Stimulated activated CD4-positive, alpha-beta T cell treated with anti-CD3 and anti-CD28 coated beads, TNF-alpha, amount 100 ng/mL, for 1 hour (primary cell): ENCODE data around the gene CCR6.

Experiments
- DNase-seq, 3 donors: peaks; one replicate each; pipeline ENCODE4 v3.0.0-alpha.2; 2020; ENCODE audit warnings: low read depth in 3 of 3, low spot score in 1 of 3

CCR6 gene

DNA sequence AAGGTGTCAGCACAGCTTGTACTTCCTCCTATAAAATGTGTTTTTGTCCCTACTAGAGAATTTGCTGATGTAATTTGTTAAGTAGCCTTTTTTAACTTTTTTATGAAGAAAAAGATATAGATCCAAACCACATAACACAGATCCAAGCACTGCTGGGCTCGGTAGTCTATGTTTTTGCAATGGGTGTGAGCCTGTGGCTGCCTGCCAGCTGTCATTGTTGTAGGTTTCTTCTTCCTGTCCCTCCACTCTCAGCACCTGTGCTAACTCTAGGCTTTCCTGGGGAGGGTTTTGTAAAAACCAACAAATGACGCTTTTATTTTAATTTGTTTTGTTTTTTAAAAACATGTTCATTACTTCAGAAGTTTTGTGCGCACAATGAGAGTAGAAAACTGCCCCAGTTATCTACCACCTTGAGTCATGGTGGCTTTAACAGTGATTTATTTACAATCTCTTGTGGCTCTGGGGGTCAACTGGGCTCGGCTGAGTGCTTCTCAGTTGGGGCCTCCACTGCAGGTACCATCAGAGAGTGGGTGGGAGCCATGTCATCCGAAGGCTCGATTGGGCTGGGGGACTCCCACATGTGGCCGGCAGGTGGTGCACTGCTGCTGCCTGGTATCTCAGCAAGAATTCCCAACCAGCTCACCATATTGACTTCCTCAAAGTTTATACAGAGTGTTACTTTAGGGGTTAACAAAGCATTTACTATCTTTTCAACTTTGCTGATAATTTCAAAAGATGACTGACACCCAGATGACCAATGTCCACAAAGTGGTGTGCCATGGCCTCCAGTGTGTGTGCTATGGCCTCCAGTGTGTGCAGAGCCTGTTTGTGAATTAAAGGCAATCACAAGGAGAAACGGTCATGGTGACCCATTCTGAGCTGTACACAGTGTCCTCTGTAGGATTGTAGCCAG is 3.0 kb upstream of the CCR6 start:
- DNase-seq = no peak

DNA sequence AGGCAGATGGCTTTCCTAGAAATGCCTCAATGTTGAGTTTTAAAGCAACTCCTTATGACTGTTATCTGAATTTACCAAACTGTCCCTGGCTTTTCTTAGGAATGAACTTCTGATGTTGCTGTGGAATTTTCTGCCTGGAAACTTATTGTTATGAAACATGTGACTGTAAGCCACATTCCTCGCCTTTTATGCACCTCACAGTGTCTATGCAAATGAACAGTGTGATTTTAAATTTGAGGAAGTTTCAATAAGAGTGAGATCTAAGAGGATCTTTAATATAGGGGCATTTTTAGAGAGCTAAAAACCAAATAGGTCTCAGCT is 2.4 kb upstream of the CCR6 start:
- DNase-seq = no peak

DNA sequence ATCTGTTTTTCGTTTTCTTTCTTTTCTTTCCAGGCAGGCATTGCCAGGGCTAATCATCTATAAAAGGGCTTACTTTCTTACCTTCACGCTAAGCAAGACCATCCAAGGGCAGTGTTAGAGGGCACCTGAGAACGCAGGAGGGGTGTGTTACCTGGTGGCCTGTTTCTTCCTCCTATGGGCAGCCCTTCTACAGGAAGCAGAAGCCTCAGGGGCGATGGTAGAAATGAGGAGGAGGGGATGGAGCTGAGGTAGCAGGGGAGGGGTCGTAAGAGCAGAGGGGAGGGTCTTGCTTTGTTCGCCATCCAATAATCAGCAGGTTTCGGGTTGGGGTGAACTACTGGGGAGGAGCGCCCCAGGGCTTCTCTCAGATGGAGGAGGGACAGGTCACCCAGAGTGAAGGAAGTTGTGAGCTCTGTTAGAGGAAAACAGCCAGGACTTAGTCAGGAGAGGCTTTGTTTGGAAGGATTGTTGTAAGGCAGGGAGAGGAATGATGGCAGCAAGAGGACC is 1.5 kb upstream of the CCR6 start:
- no peak for DNase-seq

DNA sequence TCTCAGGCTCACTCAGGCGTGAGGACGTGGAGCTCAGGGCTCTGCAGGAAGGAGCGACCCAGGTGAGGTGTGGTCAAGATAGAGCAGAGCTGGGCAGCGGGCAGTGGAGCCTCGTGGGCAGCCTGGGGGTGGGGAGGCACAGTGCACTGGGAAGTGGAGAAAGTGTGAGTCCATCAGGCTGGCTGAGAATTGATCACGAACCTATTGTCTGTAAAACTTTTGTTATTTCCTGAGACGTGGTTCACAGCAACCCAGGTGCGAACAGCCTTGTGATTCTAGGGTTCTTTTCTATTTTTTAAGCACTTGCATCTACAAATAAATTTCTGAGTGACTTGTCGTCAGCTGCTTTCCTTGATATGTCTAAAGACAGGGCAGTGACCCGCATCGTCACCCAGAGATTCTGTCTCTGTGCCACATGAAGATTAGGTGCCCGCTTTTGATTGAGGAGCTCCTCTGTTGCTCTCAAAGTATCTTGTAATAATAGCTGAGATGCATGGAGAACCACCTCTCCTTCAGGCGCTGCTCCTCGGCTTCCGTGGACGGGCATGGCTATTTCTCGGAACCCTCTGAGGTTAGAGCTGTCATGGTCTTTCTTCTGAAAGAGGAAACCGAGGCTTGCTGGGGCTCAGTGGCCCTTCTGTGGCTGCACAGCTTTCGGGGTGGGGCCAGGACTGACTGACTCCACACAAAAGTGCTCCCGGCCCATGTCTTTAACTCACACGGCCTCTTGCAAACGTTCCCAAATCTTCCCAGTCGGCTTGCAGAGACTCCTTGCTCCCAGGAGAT is 662 bp upstream of the CCR6 start:
- DNase-seq = no peak

DNA sequence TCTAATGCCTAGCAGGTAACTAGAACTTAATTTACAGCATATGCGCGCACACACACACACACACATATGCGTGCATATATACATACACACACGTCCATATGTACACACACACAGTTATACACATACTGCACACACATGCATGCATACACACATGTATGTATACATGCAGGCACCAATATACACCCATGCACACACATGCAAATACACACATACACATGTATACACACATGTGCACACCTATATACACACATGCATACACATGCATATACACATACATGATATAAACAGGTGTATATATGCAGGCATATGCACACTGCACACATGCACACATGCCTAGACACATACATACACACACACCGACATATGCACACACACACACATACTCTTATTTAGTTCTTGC is 1.9 kb downstream of the CCR6 start:
- no peak for DNase-seq

DNA sequence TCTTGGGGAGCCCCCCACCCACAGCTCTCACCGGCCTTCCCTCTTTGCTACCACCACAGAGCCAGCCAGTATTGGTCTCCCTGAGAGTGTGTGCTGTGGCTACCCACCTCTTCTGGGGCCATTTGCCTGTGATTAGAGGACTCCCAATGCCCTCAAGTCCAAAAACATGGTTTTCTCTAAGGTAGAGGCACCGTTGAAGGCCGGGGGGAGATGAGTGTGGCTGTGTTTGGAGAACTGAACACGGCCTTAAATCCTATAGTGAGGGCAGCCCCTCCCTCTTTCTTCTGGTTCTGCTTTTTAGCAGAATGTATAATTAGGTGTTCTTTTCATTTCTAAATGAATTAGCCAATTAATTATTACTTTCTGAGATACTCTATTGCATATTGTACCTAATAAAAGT is 2.5 kb downstream of the CCR6 start:
- DNase-seq = no peak

DNA sequence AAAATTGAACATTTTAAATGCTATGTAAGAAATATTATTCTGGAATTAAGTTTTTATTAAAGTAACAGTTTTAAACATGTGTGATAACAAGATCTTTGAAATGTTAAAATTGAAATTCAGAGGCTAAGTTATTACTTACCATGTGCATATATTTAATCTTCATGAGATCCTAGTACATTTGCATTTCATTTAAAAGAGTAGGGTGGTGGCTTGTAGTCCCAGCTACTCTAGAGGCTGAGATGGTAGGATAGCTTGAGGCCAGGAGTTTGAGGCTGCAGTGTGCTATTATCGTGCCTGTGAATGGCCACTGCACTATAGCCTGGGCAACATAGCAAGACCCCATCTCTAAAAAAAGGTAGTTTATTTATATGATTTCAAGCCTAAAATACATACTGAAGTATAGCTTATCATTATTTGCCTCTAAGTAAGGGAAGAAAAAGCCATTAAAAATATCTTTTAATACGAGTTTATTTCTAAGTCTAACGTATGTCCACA is 3.0 kb downstream of the CCR6 start:
- DNase-seq = no peak

DNA sequence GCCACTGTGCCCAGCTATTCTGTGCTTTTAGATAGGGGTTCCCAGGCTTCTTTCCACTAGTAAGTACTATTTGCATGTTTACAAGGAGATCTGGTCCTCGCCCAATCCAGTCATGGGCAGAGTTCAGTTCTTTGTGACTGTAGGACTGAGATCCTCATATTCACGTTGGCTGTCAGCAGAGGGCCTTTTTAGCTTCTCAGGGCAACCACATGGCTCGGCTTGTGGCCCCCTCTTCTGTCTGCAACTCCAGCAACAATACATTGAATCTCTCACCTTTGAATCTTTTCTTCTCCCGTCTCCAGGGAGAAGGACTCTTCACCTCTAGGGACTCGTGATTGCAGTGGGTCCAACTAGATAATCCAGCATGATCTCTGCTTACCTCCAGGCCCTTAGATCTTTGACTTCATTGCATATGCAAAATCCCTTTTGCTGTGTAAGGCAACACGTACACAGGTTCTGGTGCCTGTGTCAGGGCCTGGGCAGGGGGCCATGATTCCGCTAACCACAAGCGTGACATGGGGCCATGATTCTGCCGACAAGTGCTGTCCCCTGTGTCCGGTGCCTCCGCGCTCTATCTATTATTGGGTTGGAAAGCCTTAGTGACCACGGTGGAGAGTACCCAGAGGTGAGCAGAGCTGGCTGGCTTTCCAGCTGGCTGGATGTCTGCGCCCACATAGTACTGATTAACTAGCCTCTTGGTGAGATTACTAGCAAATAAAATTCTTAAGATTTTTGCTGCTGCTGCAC is 5.1 kb downstream of the CCR6 start:
- DNase-seq = no peak

DNA sequence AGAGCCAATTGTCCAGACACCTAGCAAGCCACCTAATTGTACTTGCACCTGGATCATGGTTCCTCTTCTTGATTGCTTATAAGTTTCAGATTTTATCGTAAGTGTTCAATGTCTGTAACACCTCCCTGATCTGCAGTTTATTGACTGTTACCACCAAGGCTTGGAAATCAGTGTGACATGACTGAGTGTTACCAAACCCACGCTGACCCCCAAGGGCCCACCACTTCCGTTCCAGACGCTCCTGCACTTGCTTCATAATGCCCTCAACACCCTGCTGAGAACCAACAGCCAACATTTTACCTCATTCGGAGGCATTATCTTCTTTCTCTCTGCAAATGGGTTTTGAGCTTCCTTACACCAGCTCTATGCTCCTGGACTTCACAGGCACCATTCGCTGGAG is 6.3 kb downstream of the CCR6 start:
- DNase-seq = no peak

DNA sequence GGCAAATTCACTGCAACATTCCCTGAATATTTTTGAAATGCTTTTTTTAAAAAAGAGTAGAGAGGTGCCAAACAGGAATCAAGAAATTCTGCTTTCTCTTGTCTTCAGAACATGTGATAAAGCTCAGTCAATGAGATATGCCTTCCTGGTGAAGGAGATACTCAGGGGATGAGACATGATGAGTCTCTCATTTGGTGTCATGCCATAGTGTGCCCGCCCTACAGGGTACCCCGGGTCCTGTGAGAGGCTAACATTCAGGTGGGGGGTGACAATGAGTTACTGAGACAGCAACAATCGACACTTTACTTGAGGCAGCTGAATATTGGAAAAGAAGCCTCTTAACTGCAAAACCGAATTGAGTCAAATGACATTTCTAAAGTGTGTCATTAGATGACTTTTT is 6.7 kb downstream of the CCR6 start:
- DNase-seq = no peak

DNA sequence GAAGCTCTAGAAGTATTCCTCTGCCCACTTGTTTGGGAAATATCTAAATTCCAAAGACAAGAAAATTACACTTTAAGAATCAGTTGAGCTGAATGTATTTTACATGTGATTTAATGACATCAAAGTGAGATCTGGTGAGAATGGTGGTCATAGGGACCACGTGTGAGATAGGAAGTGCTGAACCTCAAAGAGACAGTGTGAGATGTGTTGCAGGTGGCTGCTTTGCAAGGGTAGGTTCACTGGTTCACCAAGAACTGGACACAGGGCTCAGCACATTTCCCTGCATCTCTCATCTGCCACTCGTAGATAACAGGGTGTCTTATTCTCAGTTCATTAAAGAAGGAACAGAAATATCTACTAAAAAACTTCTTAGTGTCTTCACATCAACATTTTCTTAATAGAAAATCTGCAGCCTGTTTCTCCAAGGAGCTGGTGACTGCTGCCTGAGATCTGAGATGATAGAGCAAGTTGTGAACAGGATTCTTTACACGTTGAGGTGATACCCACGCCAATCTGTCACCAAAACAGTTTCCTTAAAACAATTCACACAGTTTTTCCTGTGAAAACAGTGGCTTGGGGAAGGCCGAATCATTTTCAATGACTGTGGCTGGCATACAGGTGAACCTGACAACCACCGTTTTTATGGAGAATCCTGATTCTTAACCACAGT is 7.2 kb downstream of the CCR6 start:
- DNase-seq = no peak

DNA sequence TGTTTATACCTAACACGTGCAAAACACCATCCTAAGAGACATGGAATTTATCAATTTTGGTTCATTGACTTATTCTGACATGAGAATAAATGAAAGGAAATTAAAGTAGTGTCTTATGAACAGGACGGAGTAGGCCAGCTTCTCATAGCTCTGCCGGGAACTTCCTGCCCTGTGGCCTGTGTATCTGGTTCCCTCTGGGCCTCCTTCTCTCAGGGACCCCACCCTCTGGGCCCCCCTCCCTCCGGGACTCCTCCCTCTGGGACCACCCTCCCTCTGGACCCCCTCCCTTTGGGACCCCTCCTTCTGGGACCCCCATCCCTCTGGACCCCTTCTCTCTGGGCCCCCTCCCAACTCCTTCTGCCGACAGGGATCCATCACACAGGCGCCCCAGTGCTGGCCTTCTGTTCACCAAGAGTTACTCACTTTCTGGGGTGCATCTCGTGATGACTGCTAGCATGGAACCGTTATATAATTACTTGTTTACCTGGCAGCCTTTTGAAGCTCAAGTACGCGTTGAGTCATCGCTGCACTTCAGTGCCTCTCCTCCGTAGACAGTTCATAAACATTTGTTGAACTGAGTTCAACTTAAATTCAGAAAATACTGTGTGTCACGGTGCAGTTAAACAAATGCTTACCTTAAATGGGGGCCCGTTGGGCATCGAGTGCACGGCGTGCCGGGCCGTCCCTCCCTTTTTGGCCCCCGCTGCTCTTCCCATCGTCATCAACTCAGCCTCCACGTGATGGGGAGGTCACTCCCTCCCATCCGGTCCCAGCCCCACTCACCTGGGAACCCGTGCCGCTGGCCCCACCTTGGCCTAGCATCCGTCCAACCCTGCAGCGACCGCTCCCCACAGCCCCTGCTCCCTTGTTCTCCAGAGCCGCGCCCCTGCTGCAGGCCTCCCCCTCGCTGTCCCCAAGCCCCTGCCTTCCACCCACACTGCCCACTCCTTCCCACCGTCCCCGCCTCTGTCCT is 8.1 kb downstream of the CCR6 start:
- DNase-seq = no peak

DNA sequence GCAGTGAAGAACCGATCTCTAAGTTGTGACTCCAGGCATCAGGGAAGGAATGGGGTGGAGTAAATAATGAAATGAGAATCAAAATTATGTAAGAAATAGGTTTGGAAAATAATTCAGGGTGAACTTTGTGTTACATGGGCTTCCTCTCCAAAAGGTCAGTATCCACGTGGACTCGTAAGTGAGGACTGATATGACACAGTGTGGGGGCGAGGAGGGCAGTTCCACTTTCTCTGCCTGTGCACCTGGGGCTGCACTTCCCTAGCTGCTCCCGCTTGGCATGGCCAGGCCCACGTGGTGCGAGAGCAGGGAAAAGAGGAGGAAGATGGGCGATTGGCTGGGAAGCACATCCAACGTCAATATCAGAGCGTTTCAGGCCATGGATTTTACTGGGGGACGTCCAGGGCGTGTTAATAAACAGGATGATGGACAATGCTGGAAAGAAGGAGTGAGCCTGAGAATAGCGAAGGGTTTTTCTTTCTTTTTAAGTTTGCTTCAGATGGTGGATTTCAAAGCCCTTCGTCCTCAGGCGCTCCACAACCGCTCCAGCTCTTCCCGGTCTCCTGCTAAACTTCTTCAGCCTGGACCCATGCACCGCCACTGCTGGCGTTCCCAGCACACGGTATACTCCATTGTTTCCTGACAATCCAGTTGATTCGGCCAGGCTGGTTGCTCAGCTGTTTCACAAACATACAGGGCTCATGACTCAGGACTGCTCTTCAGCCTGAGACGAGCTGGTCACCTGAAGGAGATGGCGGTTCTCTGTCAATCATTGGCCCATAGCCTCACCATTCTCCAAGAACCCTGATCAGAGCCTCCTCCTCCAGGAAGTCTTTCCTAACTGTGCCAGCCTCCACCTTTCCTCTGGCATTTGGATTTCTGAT is 11.8 kb downstream of the CCR6 start:
- DNase-seq = no peak

DNA sequence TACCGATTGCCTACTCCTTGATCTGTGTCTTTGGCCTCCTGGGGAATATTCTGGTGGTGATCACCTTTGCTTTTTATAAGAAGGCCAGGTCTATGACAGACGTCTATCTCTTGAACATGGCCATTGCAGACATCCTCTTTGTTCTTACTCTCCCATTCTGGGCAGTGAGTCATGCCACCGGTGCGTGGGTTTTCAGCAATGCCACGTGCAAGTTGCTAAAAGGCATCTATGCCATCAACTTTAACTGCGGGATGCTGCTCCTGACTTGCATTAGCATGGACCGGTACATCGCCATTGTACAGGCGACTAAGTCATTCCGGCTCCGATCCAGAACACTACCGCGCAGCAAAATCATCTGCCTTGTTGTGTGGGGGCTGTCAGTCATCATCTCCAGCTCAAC is 13.5 kb downstream of the CCR6 start:
- DNase-seq = no peak

DNA sequence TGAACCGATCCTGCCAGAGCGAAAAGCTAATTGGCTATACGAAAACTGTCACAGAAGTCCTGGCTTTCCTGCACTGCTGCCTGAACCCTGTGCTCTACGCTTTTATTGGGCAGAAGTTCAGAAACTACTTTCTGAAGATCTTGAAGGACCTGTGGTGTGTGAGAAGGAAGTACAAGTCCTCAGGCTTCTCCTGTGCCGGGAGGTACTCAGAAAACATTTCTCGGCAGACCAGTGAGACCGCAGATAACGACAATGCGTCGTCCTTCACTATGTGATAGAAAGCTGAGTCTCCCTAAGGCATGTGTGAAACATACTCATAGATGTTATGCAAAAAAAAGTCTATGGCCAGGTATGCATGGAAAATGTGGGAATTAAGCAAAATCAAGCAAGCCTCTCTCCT is 14.2 kb downstream of the CCR6 start:
- no peak for DNase-seq

DNA sequence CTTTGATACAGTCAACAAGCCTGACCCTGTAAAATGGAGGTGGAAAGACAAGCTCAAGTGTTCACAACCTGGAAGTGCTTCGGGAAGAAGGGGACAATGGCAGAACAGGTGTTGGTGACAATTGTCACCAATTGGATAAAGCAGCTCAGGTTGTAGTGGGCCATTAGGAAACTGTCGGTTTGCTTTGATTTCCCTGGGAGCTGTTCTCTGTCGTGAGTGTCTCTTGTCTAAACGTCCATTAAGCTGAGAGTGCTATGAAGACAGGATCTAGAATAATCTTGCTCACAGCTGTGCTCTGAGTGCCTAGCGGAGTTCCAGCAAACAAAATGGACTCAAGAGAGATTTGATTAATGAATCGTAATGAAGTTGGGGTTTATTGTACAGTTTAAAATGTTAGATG is 15.0 kb downstream of the CCR6 start:
- no peak for DNase-seq

DNA sequence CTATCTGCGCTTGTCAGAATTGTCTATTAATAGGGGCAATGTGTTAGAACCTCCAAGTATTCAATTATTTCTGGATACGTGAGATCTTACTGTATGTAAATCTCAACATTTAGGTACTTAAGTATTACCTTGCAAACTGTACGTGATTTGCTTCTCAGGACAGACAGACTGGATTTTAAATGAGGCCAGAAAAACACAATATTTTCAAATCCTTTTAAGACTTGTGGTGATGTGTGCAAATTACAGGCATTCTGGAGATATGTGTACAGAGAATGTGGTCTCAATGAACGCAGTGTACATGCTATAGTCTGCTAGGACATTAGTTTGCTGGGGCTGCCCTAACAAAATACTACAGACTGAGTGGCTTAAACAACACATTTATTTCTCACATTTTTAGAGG is 16.9 kb downstream of the CCR6 start:
- no peak for DNase-seq

DNA sequence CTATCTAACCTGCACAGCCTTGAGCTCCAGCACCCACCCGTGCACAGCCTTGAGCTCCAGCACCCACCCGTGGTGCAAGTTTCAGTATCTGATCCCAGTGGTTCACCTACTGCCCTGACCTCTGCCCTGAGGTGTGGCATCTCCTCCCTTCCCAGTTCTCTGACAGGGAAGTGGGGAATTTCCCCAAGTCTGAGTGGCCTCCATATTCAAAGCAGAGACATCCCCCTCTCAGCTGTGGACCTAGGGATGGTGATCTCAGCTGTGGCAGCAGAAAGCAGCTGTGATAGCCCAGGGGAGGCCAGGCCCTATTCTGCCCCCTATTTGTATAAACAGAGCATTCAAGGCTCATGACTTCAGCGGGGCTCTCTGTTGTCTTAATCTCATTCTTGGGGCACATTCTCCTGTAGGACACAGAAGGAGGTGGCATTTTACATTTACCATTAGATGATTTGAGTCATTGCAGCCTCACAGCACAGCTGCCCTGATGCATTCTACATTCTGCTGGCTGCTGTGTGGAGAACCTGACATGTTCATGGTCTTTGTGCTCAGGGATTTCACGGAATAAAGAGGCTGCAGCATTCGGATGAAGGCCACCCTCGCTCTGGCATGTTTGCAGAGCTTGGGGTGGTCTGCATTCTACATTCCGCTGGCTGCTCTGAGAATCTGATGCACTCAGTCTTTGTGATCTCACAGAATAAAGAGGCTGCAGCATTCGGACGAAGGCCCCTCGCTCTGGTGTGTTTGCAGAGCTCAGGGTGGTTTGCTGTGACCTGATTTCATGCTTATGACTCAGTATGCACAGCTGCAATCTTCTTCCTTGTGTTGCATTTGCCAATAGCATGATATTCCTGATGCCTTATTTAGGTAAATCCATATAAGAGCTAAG is 17.9 kb downstream of the CCR6 start:
- DNase-seq = no peak
